HG03039 (cell line): ENCODE measurements around the gene NTN5.
"Not testable (repeated sequence)": the region's sequence is repeated elsewhere in the genome, so short reads cannot be mapped to it uniquely, and the experiment has no call there.

Experiments used
- ATAC-seq: cut with Tn5 transposase; IDR thresholded peaks from one replicate; pipeline ENCODE4 v1.9.1; 2021; ENCODE audit warnings: mild to moderate bottlenecking, moderate library complexity; ENCODE audit not compliant: unreplicated experiment

NTN5 gene

DNA sequence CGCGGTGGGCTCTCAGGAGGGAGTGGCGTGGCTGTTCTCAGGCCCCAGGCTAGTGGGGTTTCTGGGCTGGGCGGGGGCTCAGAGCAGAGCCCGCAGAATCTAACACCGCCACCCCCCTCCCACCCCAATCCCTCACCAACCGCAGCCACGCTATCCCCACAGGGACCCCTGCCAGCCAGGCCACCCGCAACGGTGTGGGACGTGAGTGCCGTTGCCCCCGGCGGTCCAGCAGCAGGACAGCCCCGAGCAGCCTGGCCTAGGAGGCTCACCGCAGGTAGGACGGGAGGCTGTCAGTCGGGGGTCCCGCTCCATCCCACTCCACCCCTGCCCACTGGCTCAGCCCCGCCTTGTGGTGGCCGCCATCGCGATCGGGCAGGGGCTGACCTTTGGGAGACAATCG, at the start of gene NTN5:
Gene NTN5, minus strand, starts transcription at position 24 of the 400 bp plus-strand sequence. CDS start 2,031 bp downstream, outside the sequence.
- ATAC-seq = no peak

DNA sequence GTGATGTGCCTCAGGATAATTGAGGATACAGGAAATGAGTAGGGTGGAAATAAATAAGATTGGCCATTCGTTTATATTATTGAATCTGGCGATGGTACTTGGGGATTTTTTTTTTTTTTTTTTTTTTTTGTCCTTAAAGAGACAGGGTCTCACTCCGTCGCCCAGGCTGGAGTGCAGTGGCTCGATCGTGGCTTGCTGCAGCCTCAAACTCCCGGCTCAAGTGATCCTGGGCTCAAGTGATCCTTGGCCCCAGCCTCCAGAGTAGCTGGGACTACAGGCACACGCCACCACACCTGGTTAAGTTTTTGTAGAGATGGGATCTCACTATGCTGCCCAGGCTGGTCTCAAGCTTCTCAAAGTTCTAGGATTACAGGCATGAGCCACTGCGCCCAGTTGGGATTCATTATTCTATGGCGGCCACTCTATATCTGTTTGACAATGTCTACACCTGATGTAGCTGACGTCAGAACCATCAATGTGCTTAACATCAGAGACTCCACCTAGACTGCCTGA, 49.4 kb upstream of the NTN5 start:
- no peak for ATAC-seq

DNA sequence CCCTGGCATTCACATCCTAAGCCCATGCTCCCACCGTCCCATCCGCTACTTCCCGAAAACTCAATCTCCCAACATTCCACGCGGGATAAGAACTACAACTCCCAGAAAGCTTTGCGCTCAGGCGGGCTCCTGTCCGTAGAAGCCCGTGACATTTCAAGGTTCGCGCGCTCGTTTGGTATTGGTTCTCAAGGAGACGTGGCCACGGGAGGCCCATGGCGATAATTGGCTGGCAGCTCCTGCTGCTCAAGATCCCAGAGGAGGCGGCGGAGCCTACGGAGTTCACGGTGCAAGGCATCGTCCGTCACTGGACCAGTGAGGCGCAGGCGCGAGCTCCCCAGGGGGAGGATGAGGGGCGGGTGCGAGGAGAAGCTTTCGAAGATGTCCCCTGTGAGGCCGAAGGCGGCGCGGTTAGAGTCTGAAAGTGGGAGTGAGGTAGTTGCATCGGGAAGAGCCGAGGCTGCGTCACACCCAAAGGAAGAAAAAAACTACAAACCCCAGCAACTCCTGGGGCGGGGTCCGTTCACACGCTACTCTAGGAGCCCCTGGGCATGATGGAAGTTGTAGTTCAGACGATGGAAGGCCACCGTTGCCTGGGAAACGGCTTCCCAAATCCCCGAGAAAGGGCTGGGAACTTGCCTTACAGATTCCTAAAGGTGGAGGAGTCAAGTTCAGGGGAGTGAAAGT, 47.9 kb upstream of the NTN5 start:
- peak; percentile 77 for ATAC-seq

- no peak for ATAC-seq
Measured at GRCh38 chr19:48720251-48720612, 47.4 kb upstream of the NTN5 start.

- no peak for ATAC-seq
Measured at GRCh38 chr19:48719263-48720171, 46.7 kb upstream of the NTN5 start, which contains the start of gene MAMSTR. Gene MAMSTR, minus strand, starts transcription at chr19:48719725. Its CDS starts 694 bp downstream, at chr19:48719031.

- no peak for ATAC-seq
Measured at GRCh38 chr19:48718711-48719231, 46.0 kb upstream of the NTN5 start.

- ATAC-seq = not testable (repeated sequence)
Measured at GRCh38 chr19:48718106-48718505, 45.3 kb upstream of the NTN5 start.

GRCh38 chr19:48716562-48717291, 43.9 kb upstream of the NTN5 start:
- ATAC-seq = no peak

- ATAC-seq = no peak
Measured at GRCh38 chr19:48715681-48716171, 42.9 kb upstream of the NTN5 start.

GRCh38 chr19:48714759-48715675, 42.2 kb upstream of the NTN5 start:
- ATAC-seq = no peak

DNA sequence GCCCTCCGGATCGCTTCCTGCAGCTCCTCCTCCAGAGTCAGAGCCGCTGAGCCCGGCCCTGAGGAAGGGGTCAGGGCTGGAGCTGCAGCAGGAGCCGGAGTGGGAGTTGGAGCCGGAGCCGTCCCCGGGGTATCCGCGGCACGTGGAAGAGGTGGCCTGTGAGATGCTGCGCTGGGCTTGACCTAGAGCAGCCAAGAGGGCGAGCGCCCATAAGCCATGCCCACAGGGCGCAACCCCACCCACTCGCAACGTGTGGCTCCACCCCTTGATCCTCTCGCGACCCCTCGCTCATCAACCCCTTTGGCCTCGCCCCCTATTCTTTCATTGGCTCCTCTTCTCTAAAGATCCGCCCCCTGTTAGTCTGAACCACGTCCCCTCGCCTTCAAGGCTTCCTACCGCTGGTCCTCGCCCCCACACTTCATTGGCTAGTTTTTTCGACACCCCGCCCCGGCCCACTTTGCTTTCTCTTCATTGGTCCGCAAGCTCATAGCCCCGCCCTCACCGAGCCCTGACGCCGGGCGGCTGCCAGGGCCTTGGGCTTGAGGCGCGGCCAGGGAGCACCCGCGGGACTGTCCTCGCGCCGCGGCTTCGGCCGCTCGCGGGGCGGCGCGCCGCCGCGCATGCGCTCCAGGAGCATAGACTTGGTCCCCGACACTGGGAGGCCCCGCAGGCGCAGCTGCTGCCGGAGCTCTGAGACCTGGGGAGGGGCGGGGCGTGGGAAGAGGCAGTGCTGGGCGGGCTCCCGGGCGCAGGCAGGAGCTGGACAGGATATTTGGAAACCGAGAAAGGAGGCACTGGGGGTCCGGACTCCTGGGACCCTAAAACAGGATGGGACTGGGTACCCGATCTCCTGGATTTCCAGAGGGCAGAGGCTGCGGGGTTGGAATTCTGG, 41.3 kb upstream of the NTN5 start:
- ATAC-seq = peak; percentile 83

- no peak for ATAC-seq
Measured at GRCh38 chr19:48713041-48713863, 40.4 kb upstream of the NTN5 start.

- ATAC-seq = no peak
Measured at GRCh38 chr19:48711106-48711662, 38.4 kb upstream of the NTN5 start.

GRCh38 chr19:48708471-48708870, 35.7 kb upstream of the NTN5 start:
- ATAC-seq = no peak

GRCh38 chr19:48705431-48705830, 32.6 kb upstream of the NTN5 start:
- no peak for ATAC-seq

- no peak for ATAC-seq
Measured at GRCh38 chr19:48703316-48703715, 30.5 kb upstream of the NTN5 start.

- ATAC-seq = no peak
Measured at GRCh38 chr19:48702701-48703100, 29.9 kb upstream of the NTN5 start.
